ENCODE measurements around the gene NCKAP5.

GRCh38 chr2:133378928-133379549, 189.2 kb downstream of the NCKAP5 start:
- no peak for TF ChIP-seq CTCF (IDR thresholded peaks at IDR 0.05; ENCODE audit: borderline replicate concordance, extremely low read depth, low read length, poor library complexity, severe bottlenecking)
- no peak for TF ChIP-seq EZH2 (IDR thresholded peaks at IDR 0.05; ENCODE audit: borderline replicate concordance, low read depth, low read length, severe bottlenecking)

Data from DND-41 (cell line).